Measurements from ENCODE around the gene NRL.
A peak's percentile ranks its signal among the peaks of the same experiment; 100 is the strongest.

- peak; percentile 82 to 91 (median 88) for TF ChIP-seq CTCF (optimal IDR thresholded peaks at IDR 0.05 in 1 of 3, IDR thresholded peaks at IDR 0.05 in 1 of 3, conservative IDR thresholded peaks at IDR 0.05 in 1 of 3; ENCODE audit: extremely low read depth in 1 of 3, insufficient read depth in 2 of 3, low read length in 3 of 3)
- TF ChIP-seq EZH2 (IDR thresholded peaks at IDR 0.05; ENCODE audit: low read length) = no peak
Measured at GRCh38 chr14:24058260-24058950, 56.3 kb downstream of the NRL start.

All from keratinocyte (primary cell).